Middle frontal gyrus (tissue), 1 donor: ENCODE results near the gene RAD52.

Experiments
- DNase-seq: peaks from one replicate; pipeline ENCODE4 v3.0.0-alpha.2; 2015; ENCODE audit warnings: low spot score; ENCODE audit errors: extremely low spot score

RAD52 gene

DNA sequence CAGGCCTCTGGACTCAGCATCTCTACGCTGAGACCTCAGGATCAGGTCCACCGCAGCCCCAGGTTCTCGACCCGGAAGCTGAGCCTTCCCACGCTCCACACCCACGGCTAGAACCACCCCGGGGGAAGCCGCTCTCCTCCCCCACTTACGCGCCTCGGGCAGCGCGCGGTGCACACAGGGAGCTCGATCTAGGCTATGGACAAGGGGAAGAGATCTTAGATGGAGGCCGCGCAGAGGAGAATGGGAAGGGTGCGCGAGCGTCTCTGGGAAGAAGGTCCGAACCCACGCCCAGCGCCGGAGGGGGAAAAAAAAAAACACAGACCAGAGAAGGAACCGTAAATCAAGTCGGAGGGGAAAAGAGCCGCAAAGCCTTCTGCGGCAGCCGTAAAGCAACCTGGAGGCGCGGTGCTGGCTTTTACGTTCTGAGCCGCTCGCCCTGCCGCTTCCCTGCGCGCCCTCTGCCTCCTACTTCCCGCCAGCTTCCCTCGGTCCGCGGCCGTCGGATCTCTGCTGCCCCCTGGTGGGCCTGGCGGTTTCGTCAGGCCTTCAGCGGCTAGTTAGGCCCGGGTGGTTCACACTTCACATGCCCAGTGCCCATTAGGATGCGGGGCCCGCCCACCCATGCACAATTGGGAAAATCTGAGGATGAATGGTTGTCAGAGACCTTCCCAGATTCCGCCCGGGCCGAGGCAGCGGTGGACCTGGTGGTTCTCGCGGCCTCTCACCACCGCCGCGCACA lies at the start of gene RAD52:
TSS of gene RAD52 (minus strand) at position 242 of the 739 bp plus-strand sequence. CDS start 16,636 bp downstream, outside the sequence.
- DNase-seq, result peak; percentile 96

- DNase-seq, result no peak
Measured at GRCh38 chr12:998020-998874, 48.8 kb upstream of the RAD52 start.

DNA sequence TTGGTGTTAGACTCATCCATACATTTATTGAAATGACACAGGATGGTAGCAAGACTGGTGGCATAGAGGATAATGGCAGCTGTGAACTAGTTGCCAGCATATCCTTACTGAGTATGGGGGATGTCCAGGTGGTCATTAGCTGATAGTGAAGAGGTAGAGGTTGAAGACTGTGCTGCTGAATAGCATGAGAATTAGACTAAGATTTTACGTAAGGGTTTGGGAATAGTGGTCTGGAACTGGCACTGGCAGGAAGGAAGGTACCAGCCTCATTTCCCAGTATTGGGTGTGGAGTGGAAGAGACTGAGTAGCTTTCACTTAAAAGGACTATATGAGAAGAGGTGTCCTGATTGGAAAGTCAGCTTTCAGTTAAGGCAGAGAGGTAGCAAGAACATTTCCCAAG lies 48.0 kb upstream of the RAD52 start:
- no peak for DNase-seq

DNA sequence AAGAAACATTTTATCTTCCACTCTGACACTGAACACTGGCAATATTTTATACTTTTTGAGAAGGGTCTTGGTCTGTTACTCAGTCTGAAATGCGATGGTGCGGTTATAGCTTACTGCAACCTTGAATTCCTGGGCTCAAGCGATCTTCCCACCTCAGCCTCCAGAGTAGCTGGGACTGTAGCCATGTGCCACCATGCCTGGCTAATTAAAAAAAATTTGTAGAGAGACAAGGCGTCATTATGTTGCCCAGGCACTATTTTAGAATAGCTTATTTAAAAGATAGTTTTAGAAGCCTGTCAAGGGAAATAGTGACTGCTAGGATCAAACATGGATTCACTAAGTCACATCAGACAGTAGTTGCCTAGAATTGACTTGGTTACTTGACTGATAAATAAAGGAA lies 47.4 kb upstream of the RAD52 start:
- DNase-seq, result no peak

GRCh38 chr12:992647-993046 lies 43.2 kb upstream of the RAD52 start:
- no peak for DNase-seq

GRCh38 chr12:991350-992333 lies 42.1 kb upstream of the RAD52 start:
- DNase-seq, result no peak

GRCh38 chr12:990661-991349 lies 41.3 kb upstream of the RAD52 start, which contains the start of gene ERC1:
TSS of gene ERC1 (plus strand) at chr12:991223. CDS start at chr12:1027904, 36,681 bp downstream.
- DNase-seq, result peak; percentile 62

- DNase-seq, result peak; percentile 22
Measured at GRCh38 chr12:989751-990660, 40.5 kb upstream of the RAD52 start.

DNA sequence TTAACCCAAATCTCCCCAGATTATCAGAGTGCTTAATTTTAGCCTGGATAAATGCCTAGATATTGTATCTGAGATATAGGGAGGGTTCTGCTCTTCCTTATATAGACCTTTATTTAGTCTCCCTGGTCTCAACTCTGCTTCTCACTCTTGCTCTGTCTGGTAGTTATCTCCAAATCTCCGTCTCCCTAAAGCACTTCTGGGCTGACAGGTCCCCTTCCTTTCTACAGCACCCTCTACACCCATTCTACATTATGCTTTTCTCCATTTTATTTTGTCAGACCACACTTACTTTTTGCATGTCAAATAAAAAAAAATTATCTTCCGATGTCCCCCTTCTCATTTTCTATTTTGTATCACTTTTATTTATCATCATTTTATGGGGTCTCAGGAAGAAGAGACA lies 39.6 kb upstream of the RAD52 start:
- no peak for DNase-seq

GRCh38 chr12:988646-989045 lies 39.2 kb upstream of the RAD52 start:
- DNase-seq, result no peak

DNA sequence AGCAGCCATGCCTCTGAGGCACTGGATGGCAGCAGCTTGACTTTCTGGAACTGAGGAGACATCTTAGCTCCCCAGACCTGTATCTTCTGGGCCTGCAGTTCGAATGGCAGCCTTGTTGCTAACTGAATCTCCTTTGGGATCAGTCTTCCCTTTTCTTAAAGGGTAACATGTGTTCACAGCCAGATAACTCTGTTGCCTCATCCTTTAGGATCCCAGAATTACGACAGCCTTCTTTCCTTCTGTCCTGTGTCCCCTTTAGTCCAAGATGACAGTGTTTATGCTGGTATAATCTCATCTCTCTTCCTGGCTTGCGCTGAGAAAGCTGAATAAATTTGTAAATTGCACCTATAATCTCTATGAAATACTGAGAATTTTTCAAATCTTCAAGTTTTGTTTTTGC lies 32.5 kb upstream of the RAD52 start:
- DNase-seq, result no peak

DNA sequence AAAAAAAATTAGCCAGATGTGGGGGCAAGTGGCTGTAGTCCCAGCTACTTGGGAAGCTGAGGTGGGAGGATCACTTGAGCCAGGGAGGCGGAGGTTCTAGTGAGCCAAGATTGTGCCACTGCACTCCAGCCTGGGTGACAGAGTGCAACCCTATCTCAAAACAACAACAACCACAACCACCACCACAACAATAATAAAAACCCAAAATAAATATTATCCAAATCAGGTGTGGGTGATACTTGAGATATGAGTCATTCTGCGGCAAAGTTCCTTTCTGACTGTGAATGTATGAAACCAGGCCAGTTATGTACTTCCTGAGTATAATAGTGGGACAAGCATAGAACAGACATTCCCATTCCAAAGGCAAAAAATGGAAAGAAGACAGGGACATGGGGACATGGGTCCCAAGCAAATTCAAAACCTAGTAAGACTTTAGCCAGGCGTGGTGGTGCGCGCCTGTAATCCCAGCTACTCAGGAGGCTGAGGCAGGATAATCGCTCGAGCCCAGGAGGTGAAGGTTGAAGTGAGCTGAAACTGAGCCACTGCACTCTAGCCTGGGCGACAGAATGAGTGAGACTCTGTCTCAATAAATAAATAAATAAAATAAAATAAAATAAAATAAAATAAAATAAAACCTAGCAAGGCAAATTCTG lies 31.8 kb upstream of the RAD52 start:
- no peak for DNase-seq

- DNase-seq, result no peak
Measured at GRCh38 chr12:979349-979748, 29.9 kb upstream of the RAD52 start.

DNA sequence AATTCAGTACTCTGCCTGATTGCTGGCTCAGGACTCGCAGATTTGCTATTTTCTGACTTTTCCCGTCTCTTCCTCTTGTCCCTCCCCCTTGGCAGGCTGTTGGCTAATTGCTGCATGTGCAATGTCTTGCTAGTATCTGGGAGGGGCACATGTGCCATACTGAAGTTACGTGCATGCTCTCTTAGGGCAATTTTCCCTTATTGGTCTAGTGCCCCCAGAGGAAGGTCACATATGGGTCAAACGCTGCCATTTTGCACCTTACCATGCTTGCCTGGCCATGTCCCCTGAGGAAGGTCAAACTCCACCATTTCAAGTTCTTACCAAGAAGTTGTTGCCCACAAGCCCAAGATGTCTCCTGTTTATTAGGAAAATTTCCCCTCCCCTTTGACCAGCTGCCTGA lies 27.7 kb upstream of the RAD52 start:
- DNase-seq, result no peak

GRCh38 chr12:976644-977043 lies 27.1 kb upstream of the RAD52 start:
- no peak for DNase-seq

DNA sequence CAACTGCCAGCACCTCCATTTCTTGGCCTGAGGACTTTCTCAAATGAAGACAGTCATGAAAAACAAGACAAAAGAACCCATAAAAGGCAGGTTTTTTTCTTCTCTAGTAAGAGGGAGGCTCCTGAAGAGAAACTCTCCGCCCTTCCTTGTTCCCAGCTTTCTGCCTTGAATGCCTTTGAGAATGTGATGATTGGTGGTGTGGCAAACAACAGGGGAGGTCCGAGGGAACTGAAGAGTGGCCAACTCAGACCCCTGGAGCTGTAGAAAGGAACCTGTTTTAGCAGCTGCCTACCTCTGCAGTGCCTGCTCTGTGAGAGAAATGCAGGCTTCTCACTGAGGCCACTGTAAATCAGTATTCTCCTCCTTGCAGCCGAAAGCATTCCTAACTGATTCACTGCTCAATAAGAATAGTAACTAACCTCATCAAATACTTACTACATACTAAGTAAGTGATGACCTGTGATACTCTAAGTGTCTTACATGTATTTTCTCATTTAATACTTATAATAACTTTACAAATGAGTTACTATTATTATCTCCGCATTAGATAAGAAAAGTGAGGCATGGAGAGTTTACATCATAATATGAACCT lies 24.9 kb upstream of the RAD52 start:
- no peak for DNase-seq

GRCh38 chr12:971991-972390 lies 22.5 kb upstream of the RAD52 start:
- DNase-seq, result no peak

DNA sequence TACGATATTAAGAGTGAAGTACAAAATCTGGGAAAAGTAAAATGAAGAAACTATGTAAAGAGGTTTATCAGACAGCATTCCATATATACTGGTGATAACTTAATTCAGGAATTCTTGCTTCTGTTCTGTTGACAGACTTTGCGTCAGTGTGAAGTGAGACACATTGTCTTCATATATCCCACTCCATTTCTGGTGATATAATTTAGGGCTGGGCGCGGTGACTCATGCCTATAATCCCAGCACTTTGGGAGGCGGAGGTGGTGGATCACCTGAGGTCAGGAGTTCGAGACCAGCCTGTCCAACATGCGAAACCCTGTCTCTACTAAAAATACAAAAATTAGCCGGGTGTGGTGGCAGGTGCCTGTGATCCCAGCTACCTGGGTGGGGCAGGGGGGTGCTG lies 20.3 kb upstream of the RAD52 start:
- DNase-seq, result no peak

GRCh38 chr12:968545-968944 lies 19.1 kb upstream of the RAD52 start:
- DNase-seq, result no peak
